AG04449 (cell line): ENCODE results near the gene WNK2.

ENCODE experiments used
- CTCF ChIA-PET: fragments of 350-600 bp; formaldehyde crosslinking; extraction: SDS; loops from one replicate; lab custom pipeline; 2021; ENCODE audit warnings: antibody characterized with exemption; lab: Yijun Ruan, JAX
- POLR2A ChIA-PET: fragments of 400-600, 350-600 bp; formaldehyde crosslinking; extraction: SDS; loops from one replicate; lab custom pipeline; 2020; ENCODE audit warnings: antibody characterized with exemption, inconsistent platforms; lab: Yijun Ruan, JAX
- DNase-seq: peaks from one replicate; pipeline ENCODE4 v3.0.0-alpha.2; 2010; ENCODE audit warnings: low read depth, low spot score
- H3K4me3 ChIP-seq: 2 replicates; pipeline ENCODE4 v1.5.1; 2011; ENCODE audit warnings: low read depth, mild to moderate bottlenecking, control low read depth, low read length
- CTCF ChIP-seq: IDR thresholded peaks from one replicate; pipeline ENCODE4 v1.5.1; 2011; ENCODE audit warnings: mild to moderate bottlenecking, moderate library complexity, low read length, control low read depth, inconsistent platforms; ENCODE audit not compliant: insufficient read depth; ENCODE audit errors: missing control alignments

Gene WNK2

GRCh38 chr9:93217706-93218105, 33.8 kb downstream of the WNK2 start:
- TF ChIP-seq CTCF, result no peak
- POLR2A ChIA-PET, result no interaction called here
- CTCF ChIA-PET, result no interaction called here
- no peak for DNase-seq
- no peak overlapping the region for H3K4me3 ChIP-seq

- no peak overlapping the region for H3K4me3 ChIP-seq
- ChIA-PET POLR2A (no interaction called here), CTCF (no interaction called here)
- no peak for DNase-seq
- TF ChIP-seq CTCF, result no peak
Measured at GRCh38 chr9:93218161-93218560, 34.2 kb downstream of the WNK2 start.

- TF ChIP-seq CTCF, result no peak
- no peak for DNase-seq
- ChIA-PET POLR2A (no interaction called here), CTCF (no interaction called here)
- H3K4me3 ChIP-seq, result no peak overlapping the region
Measured at GRCh38 chr9:93218671-93219420, 34.9 kb downstream of the WNK2 start.

GRCh38 chr9:93219692-93220091, 35.8 kb downstream of the WNK2 start:
- DNase-seq, result no peak
- ChIA-PET CTCF (no interaction called here), POLR2A (no interaction called here)
- no peak overlapping the region for H3K4me3 ChIP-seq
- TF ChIP-seq CTCF, result no peak

- H3K4me3 ChIP-seq, result no peak overlapping the region
- CTCF ChIA-PET, result no interaction called here
- POLR2A ChIA-PET, result no interaction called here
- TF ChIP-seq CTCF, result no peak
- no peak for DNase-seq
Measured at GRCh38 chr9:93220627-93221026, 36.7 kb downstream of the WNK2 start.

GRCh38 chr9:93221044-93221443, 37.1 kb downstream of the WNK2 start:
- TF ChIP-seq CTCF, result no peak
- no peak overlapping the region for H3K4me3 ChIP-seq
- CTCF ChIA-PET, result no interaction called here
- POLR2A ChIA-PET, result no interaction called here
- no peak for DNase-seq
